Dendritic cell treated with granulocyte-macrophage colony-stimulating factor and Interleukin-4, amounts not matched to agents 40 ng/mL and 50 ng/mL, for 4 days (primary cell): ENCODE results near the gene MARCOL.
"Not testable (repeated sequence)": the region's sequence is repeated elsewhere in the genome, so short reads cannot be mapped to it uniquely, and the experiment has no call there.

Source experiments
- H3K27ac Mint-ChIP-seq: one replicate; pipeline ENCODE4 v1.8.0; 2022; ENCODE audit warnings: mild to moderate bottlenecking, mixed read lengths
- H3K27me3 Mint-ChIP-seq: one replicate; pipeline ENCODE4 v1.8.0; 2022; ENCODE audit warnings: mild to moderate bottlenecking, mixed read lengths
- H3K36me3 Mint-ChIP-seq: one replicate; pipeline ENCODE4 v1.8.0; 2022; ENCODE audit warnings: low read depth, mixed read lengths
- H3K4me1 Mint-ChIP-seq: one replicate; pipeline ENCODE4 v1.8.0; 2022; ENCODE audit warnings: low read depth, mixed read lengths
- H3K4me3 Mint-ChIP-seq: one replicate; pipeline ENCODE4 v1.8.0; 2022; ENCODE audit warnings: mild to moderate bottlenecking, moderate library complexity, mixed read lengths
- H3K9me3 Mint-ChIP-seq: one replicate; pipeline ENCODE4 v1.8.0; 2022; ENCODE audit warnings: mixed read lengths
- intact Hi-C: fragments of 100-400 bp; cut with micrococcal nuclease; formaldehyde crosslinking; loops from one replicate; pipeline ENCODE4 v1.15.0; 2022

The MARCOL gene

GRCh38 chr5:148228392-148228984 is 9.8 kb upstream of the MARCOL start:
- Mint-ChIP-seq H3K36me3 (no peaks in the 10 kb centered on the region), H3K4me3 (no peak overlapping the region), H3K4me1 (no peaks in the 10 kb centered on the region), H3K9me3 (no peaks in the 10 kb centered on the region), H3K27ac (no peak overlapping the region), H3K27me3 (peaks cover 5% of the 10 kb centered on the region)
- intact Hi-C loops: no loop called here

- H3K9me3 Mint-ChIP-seq: no peaks in the 10 kb centered on the region
- H3K36me3 Mint-ChIP-seq: no peaks in the 10 kb centered on the region
- no peak overlapping the region for H3K27ac Mint-ChIP-seq
- H3K4me1 Mint-ChIP-seq: no peaks in the 10 kb centered on the region
- H3K4me3 Mint-ChIP-seq: no peak overlapping the region
- peaks cover 5% of the 10 kb centered on the region for H3K27me3 Mint-ChIP-seq
- intact Hi-C loops: no loop called here
These were observed 8.5 kb upstream of the MARCOL start for GRCh38 chr5:148229840-148230239.

- Mint-ChIP-seq H3K9me3 (no peaks in the 10 kb centered on the region), H3K4me3 (no peak overlapping the region), H3K27ac (no peak overlapping the region), H3K36me3 (no peaks in the 10 kb centered on the region), H3K27me3 (peaks cover 4% of the 10 kb centered on the region), H3K4me1 (no peaks in the 10 kb centered on the region)
- intact Hi-C loops: no loop called here
These were observed 8.1 kb upstream of the MARCOL start for GRCh38 chr5:148230240-148230639.

DNA sequence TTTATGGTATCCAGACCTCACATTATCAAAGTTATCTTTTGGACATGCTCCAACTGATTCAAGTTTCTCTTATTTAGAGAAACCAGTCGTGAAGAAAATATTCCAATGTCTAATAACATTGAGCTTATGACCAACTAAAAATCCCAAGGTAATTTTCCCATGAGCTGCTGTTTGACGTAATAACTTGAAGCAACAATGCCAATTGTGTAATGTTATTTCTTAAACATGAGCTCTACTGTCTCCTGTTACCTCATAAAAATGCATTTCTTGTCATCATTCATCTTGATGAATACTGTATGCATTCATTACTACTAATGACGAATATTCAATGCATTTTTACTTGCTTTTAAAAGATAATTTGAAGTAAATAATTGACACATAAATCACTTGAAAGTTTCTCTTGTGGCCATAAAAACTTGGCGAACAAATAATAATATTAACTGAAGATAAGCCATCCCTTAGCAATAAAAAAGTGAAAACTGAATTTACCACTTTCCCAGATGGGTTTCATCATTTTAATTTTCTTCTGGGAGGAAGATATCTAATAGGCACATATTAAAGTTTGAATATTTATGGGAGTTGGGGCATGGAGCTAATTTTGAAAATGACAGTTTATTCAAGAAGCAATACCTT is 424 bp upstream of the MARCOL start:
- Mint-ChIP-seq H3K4me1 (no peaks in the 10 kb centered on the region), H3K4me3 (no peak overlapping the region), H3K9me3 (no peaks in the 10 kb centered on the region), H3K27ac (no peak overlapping the region), H3K36me3 (no peaks in the 10 kb centered on the region), H3K27me3 (peaks cover 1% of the 10 kb centered on the region)
- intact Hi-C loops: no loop called here

- no peaks in the 10 kb centered on the region for H3K4me1 Mint-ChIP-seq
- peaks cover 5% of the 10 kb centered on the region for H3K27me3 Mint-ChIP-seq
- H3K27ac Mint-ChIP-seq: no peak overlapping the region
- H3K4me3 Mint-ChIP-seq: no peak overlapping the region
- no peaks in the 10 kb centered on the region for H3K36me3 Mint-ChIP-seq
- intact Hi-C loops: no loop called here
- no peaks in the 10 kb centered on the region for H3K9me3 Mint-ChIP-seq
These were observed 10.6 kb downstream of the MARCOL start for GRCh38 chr5:148248894-148249293.

- no peaks in the 10 kb centered on the region for H3K27me3 Mint-ChIP-seq
- no peak overlapping the region for H3K27ac Mint-ChIP-seq
- intact Hi-C loops: no loop called here
- no peak overlapping the region for H3K4me3 Mint-ChIP-seq
- H3K9me3 Mint-ChIP-seq: peaks cover 27% of the 10 kb centered on the region
- H3K4me1 Mint-ChIP-seq: no peaks in the 10 kb centered on the region
- H3K36me3 Mint-ChIP-seq: no peaks in the 10 kb centered on the region
These were observed 17.1 kb downstream of the MARCOL start for GRCh38 chr5:148255456-148255855.

- H3K4me1 Mint-ChIP-seq: peaks cover 5% of the 10 kb centered on the region
- intact Hi-C loops: no loop called here
- no peaks in the 10 kb centered on the region for H3K36me3 Mint-ChIP-seq
- no peak overlapping the region for H3K27ac Mint-ChIP-seq
- H3K9me3 Mint-ChIP-seq: peaks cover 27% of the 10 kb centered on the region
- no peaks in the 10 kb centered on the region for H3K27me3 Mint-ChIP-seq
- no peak overlapping the region for H3K4me3 Mint-ChIP-seq
These were observed 21.0 kb downstream of the MARCOL start for GRCh38 chr5:148259288-148259687.

- intact Hi-C loops: no loop called here
- peaks cover 5% of the 10 kb centered on the region for H3K4me1 Mint-ChIP-seq
- H3K9me3 Mint-ChIP-seq: peaks cover 32% of the 10 kb centered on the region
- H3K27ac Mint-ChIP-seq: no peak overlapping the region
- no peaks in the 10 kb centered on the region for H3K27me3 Mint-ChIP-seq
- no peaks in the 10 kb centered on the region for H3K36me3 Mint-ChIP-seq
- no peak overlapping the region for H3K4me3 Mint-ChIP-seq
These were observed 22.9 kb downstream of the MARCOL start for GRCh38 chr5:148261221-148261620.

DNA sequence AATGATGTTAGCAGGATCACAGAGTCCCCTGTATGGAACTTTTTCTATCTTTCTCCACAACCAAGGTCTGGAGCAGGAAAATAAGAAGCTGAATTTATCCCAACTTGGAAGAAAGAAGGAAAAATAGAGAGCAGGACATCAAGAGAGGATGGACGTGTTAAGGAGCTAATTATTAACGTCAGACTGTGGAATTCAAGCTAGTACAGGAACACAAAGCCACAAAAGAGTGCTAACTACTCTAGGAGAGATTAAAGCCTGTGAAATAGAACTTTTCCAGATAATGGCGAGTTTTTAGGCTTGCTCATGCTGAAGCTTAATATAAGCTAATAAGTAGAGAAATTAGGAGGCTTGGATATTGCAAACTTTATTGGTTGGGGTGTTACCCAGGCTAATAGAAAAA is 29.6 kb downstream of the MARCOL start:
- Mint-ChIP-seq H3K9me3 (peaks cover 6% of the 10 kb centered on the region), H3K4me3 (no peak overlapping the region), H3K4me1 (no peaks in the 10 kb centered on the region), H3K27me3 (no peaks in the 10 kb centered on the region), H3K27ac (no peak overlapping the region), H3K36me3 (no peaks in the 10 kb centered on the region)
- intact Hi-C loops: no loop called here

- no peaks in the 10 kb centered on the region for H3K27me3 Mint-ChIP-seq
- H3K36me3 Mint-ChIP-seq: no peaks in the 10 kb centered on the region
- H3K27ac Mint-ChIP-seq: no peak within 1 kb of the TSS
- peaks cover 6% of the 10 kb centered on the region for H3K9me3 Mint-ChIP-seq
- no peak within 1 kb of the TSS for H3K4me3 Mint-ChIP-seq
- intact Hi-C loops: no loop called here
- H3K4me1 Mint-ChIP-seq: no peaks in the 10 kb centered on the region
These were observed 30.2 kb downstream of the MARCOL start, which contains the start of gene SPINK13 for GRCh38 chr5:148268566-148268965. TSS of gene SPINK13 (plus strand) at chr5:148268794. CDS start at chr5:148270073, 1,279 bp downstream.

DNA sequence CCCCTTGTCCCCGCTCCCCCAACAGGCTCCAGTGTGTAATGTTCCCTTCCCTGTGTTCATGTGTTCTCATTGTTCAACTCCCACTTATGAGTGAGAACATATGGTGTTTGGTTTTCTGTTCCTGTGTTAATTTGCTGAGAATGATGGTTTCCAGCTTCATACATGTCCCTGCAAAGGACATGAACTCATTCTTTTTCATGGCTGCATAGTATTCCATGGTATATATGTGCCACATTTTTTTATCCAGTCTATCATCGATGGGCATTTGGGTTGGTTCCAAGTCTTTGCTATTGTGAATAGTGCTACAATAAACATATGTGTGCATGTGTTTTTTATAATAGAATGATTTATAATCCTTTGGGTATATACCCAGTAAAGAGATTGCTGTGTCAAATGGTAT is 36.8 kb downstream of the MARCOL start:
- peaks cover 18% of the 10 kb centered on the region for H3K9me3 Mint-ChIP-seq
- intact Hi-C loops, H3K4me1 Mint-ChIP-seq: not testable (repeated sequence)

GRCh38 chr5:148280893-148281292 is 42.6 kb downstream of the MARCOL start:
- H3K27me3 Mint-ChIP-seq, H3K36me3 Mint-ChIP-seq: not testable (repeated sequence)

More for the DNA sequence above, 36.8 kb downstream of the MARCOL start:
- H3K36me3 Mint-ChIP-seq, H3K4me3 Mint-ChIP-seq, H3K27ac Mint-ChIP-seq, H3K27me3 Mint-ChIP-seq: not testable (repeated sequence)

GRCh38 chr5:148281336-148281735 is 43.0 kb downstream of the MARCOL start:
- H3K9me3 Mint-ChIP-seq: peaks cover 18% of the 10 kb centered on the region
- H3K4me1 Mint-ChIP-seq, H3K27ac Mint-ChIP-seq, H3K36me3 Mint-ChIP-seq, intact Hi-C loops, H3K4me3 Mint-ChIP-seq, H3K27me3 Mint-ChIP-seq: not testable (repeated sequence)

More at GRCh38 chr5:148280893-148281292, 42.6 kb downstream of the MARCOL start:
- H3K9me3 Mint-ChIP-seq: peaks cover 18% of the 10 kb centered on the region
- H3K4me1 Mint-ChIP-seq, H3K4me3 Mint-ChIP-seq, intact Hi-C loops, H3K27ac Mint-ChIP-seq: not testable (repeated sequence)

DNA sequence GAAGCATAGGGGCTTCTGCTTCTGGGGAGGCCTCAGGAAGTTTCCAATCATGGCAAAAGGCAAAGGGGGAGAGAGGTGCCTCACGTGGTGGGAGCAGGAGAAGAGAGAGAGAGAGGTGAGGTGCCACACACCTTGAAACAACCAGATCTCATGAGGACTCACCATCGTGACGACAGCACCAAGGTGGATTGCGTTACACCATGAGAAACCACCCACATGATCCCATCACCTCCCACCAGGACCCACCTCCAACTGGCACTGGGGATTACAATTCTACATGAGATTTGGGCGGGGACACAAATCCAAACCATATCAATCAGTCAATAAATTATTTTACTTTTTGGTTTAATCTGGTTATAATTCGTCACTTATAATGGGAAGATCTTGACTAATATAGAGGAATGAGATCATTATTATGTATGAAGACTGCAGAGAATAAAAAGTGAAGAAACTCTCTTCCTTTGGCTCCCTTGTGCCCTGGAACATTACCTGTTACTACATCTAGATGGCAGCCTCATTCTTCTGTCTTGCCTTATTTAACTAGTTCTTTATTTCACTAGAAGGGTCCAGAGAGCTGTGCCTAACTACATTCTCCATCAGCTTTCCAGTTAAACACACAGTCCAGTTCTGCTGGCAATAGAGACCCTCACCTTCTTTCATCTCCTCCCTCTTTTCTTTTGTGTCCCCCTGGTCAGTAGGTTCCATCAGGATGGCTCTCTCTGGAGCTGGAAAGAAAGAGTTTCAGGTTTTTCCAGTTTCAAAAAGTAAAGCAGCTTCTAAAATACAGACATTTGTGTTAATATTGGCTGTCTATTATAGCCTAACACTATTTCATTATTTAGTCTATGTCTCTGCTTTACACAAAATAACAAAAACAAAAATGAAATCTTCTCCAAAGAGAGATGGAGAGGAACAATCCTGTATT is 52.2 kb downstream of the MARCOL start:
- Mint-ChIP-seq H3K36me3 (no peaks in the 10 kb centered on the region), H3K9me3 (no peaks in the 10 kb centered on the region), H3K27ac (no peak overlapping the region), H3K4me3 (no peak overlapping the region), H3K4me1 (no peaks in the 10 kb centered on the region), H3K27me3 (no peaks in the 10 kb centered on the region)
- intact Hi-C loops: no loop called here
